ENCODE results near the gene VSIR.

DNA sequence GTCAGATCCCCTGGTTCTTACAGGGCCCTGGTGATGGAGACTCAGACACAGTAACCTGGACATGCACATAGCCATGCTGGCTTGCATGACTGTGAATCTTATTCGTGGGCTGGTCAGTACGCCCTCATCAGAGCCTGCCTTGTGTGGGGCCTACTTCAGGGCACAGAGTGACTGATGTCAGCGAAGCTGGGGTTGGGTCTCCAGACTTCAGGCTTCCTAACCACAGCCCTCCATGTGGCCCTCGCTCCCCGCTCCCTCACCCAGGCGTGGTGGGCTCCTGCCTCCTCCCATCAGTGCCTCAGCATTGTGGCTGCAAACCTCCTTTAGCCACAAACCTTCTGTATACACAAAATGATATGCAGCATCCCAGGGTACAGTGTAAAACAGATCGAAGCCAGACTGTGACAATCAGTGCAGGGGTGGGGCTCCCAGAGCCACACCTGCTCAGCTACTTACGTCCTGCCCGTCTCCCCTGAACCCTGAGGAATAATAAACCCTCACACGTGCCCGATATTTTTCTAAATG is 46.7 kb downstream of the VSIR start:
- TF ChIP-seq GABPA (tag; conservative IDR thresholded peaks at IDR 0.05; ENCODE audit: low read depth) (no peak), POLR2A (conservative IDR thresholded peaks at IDR 0.05) (no peak)
- TF ChIP-seq, protein P1, sequence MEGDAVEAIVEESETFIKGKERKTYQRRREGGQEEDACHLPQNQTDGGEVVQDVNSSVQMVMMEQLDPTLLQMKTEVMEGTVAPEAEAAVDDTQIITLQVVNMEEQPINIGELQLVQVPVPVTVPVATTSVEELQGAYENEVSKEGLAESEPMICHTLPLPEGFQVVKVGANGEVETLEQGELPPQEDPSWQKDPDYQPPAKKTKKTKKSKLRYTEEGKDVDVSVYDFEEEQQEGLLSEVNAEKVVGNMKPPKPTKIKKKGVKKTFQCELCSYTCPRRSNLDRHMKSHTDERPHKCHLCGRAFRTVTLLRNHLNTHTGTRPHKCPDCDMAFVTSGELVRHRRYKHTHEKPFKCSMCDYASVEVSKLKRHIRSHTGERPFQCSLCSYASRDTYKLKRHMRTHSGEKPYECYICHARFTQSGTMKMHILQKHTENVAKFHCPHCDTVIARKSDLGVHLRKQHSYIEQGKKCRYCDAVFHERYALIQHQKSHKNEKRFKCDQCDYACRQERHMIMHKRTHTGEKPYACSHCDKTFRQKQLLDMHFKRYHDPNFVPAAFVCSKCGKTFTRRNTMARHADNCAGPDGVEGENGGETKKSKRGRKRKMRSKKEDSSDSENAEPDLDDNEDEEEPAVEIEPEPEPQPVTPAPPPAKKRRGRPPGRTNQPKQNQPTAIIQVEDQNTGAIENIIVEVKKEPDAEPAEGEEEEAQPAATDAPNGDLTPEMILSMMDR (IDR thresholded peaks at IDR 0.05 in 2 of 3, conservative IDR thresholded peaks at IDR 0.05 in 1 of 3; ENCODE audit: insufficient read depth in 2 of 3, low read depth in 1 of 3, low read length in 3 of 3) = 0 out of 6 replicates have a peak, but pooled peaks of 1 of the 3 experiments have one; percentile 2
